Measurements from ENCODE around the gene CTDP1. TPM values are rescaled to one million over a fixed set of nuclear protein-coding genes. Genes with fewer than 3 reads are reported as not detected.
A peak's percentile ranks its signal among the peaks of the same experiment; 100 is the strongest.

The CTDP1 gene
- total RNA-seq, 1 donor from 2014 or later = 9.4 TPM

DNA sequence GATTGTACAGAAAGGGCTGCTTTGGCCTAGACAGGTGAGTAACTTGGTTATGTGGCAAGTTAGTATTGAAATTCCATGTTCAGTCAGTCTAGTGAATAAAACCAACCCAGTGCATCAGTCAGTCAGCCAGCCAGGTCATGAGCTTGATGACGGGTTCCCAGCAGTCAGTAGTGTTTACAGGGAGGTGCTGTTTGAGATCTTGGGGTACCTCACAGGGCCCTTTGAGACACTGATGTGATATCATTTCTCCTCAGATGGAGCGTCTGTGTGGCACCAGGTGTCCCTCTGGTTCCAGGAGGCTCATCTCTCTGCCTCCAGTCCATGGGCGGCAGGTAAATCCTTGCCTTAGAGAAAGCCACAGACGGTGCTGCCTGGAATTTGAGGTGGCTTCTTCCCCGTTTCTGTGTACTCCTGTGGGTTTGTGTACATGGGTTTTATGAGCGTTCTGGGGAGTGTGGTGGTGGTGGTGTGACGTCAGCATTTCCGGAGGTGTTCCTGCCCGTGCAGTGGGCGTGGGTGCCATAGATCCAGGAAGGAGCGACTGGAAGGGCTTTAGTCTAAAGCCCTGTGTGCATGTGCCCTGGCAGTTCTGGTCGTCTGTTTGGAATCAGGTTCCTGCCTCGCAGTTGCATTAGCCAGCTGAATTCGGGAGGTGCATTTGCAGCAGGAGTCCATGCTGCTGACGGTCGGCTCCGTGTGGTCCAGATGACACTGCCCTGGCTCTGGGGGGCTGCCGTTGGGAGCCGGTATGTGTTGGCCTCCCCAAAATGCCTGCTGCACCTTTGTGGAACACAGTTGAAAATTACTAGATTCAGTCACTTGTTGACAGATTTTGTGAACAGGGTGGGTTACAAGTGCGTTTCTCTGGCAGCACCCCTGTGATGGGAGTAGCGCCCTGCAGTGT, 2.1 kb downstream of the CTDP1 start:
- no peak overlapping the region for H3K27ac ChIP-seq (ENCODE audit: low read depth, low read length)
- H3K4me3 ChIP-seq (ENCODE audit: low read length in 3 of 3) = peak overlapping the region in 2 of 3 donors; percentile 86 to 97
- peaks cover 27 to 54% (median 40%) of the 10 kb centered on the region in 3 donors for H3K4me1 ChIP-seq (ENCODE audit: control insufficient read depth in 3 of 3, insufficient read depth in 3 of 3, low read length in 3 of 3)
- H3K9me3 ChIP-seq (ENCODE audit: control insufficient read depth in 3 of 3, low read length in 3 of 3) = no peaks in the 10 kb centered on the region
- peak overlapping the region in 2 of 3 donors; percentile 20 to 98 for H3K9ac ChIP-seq (ENCODE audit: low read depth in 1 of 3, low read length in 3 of 3)
- H3K27me3 ChIP-seq (ENCODE audit: control insufficient read depth in 3 of 3, insufficient read depth in 3 of 3, low read length in 3 of 3) = no peaks in the 10 kb centered on the region
- H3K36me3 ChIP-seq (ENCODE audit: control insufficient read depth in 3 of 3, insufficient read depth in 3 of 3, low read length in 3 of 3) = peaks cover 7 to 10% (median 8%) of the 10 kb centered on the region in 3 donors

- Histone ChIP-seq H3K9me3 (ENCODE audit: control insufficient read depth in 3 of 3, low read length in 3 of 3) (no peaks in the 10 kb centered on the region), H3K27ac (ENCODE audit: low read depth, low read length) (no peak overlapping the region), H3K4me1 (ENCODE audit: control insufficient read depth in 3 of 3, insufficient read depth in 3 of 3, low read length in 3 of 3) (peaks cover 22 to 47% (median 36%) of the 10 kb centered on the region in 3 donors), H3K4me3 (ENCODE audit: low read length in 3 of 3) (no peak overlapping the region), H3K9ac (ENCODE audit: low read depth in 1 of 3, low read length in 3 of 3) (no peak overlapping the region), H3K36me3 (ENCODE audit: control insufficient read depth in 3 of 3, insufficient read depth in 3 of 3, low read length in 3 of 3) (peaks cover 2 to 4% (median 3%) of the 10 kb centered on the region in 3 donors), H3K27me3 (ENCODE audit: control insufficient read depth in 3 of 3, insufficient read depth in 3 of 3, low read length in 3 of 3) (no peaks in the 10 kb centered on the region)
These were observed 2.9 kb downstream of the CTDP1 start for GRCh38 chr18:79682481-79682880.

DNA sequence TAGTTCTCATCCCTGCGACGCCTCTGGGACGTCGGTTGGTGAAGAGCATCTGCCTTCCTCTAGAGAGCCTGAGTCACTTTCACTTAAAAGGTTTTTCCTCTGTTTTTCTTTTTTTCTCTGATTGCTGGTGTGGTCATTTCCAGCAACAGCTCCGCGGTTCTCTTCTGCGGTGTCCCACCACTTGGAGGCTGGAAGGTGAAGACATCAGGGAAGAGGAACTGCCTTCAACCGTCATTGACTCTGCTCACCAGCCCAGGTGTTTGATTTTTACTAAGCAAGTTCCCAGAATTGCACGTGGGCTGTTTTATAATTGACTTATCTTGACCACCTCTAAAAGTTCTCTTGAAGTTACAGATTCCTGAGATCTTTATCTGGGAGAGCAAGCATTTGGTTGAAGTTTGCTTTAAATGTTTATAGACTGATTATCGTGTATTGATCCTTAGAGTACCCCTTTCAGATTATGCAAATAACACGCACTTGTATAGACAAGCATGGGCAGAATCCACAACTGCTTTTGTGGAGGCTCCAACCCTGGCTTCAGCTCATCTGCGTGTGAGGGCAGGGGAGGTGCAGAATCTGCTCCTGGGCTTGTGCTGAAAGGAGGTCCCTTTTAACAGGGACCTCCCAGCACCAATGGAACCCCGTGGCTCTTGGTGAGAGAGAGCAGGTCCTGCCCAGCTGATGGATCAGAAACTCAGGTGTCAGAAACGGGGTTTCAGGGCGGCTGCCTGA, 3.5 kb downstream of the CTDP1 start:
- Histone ChIP-seq H3K36me3 (ENCODE audit: control insufficient read depth in 3 of 3, insufficient read depth in 3 of 3, low read length in 3 of 3) (peaks cover 0 to 3% (median 2%) of the 10 kb centered on the region in 3 donors), H3K9ac (ENCODE audit: low read depth in 1 of 3, low read length in 3 of 3) (no peak overlapping the region), H3K27me3 (ENCODE audit: control insufficient read depth in 3 of 3, insufficient read depth in 3 of 3, low read length in 3 of 3) (no peaks in the 10 kb centered on the region), H3K27ac (ENCODE audit: low read depth, low read length) (no peak overlapping the region), H3K4me3 (ENCODE audit: low read length in 3 of 3) (no peak overlapping the region), H3K4me1 (ENCODE audit: control insufficient read depth in 3 of 3, insufficient read depth in 3 of 3, low read length in 3 of 3) (peaks cover 19 to 41% (median 32%) of the 10 kb centered on the region in 3 donors), H3K9me3 (ENCODE audit: control insufficient read depth in 3 of 3, low read length in 3 of 3) (no peaks in the 10 kb centered on the region)

- H3K27me3 ChIP-seq (ENCODE audit: control insufficient read depth in 3 of 3, insufficient read depth in 3 of 3, low read length in 3 of 3) = no peaks in the 10 kb centered on the region
- peak overlapping the region in 1 of 3 donors; percentile 40 for H3K9ac ChIP-seq (ENCODE audit: low read depth in 1 of 3, low read length in 3 of 3)
- no peak overlapping the region for H3K4me3 ChIP-seq (ENCODE audit: low read length in 3 of 3)
- no peaks in the 10 kb centered on the region for H3K9me3 ChIP-seq (ENCODE audit: control insufficient read depth in 3 of 3, low read length in 3 of 3)
- peaks cover 0 to 3% (median 2%) of the 10 kb centered on the region in 3 donors for H3K36me3 ChIP-seq (ENCODE audit: control insufficient read depth in 3 of 3, insufficient read depth in 3 of 3, low read length in 3 of 3)
- no peak overlapping the region for H3K27ac ChIP-seq (ENCODE audit: low read depth, low read length)
- H3K4me1 ChIP-seq (ENCODE audit: control insufficient read depth in 3 of 3, insufficient read depth in 3 of 3, low read length in 3 of 3) = peaks cover 15 to 36% (median 27%) of the 10 kb centered on the region in 3 donors
These were observed 4.2 kb downstream of the CTDP1 start for GRCh38 chr18:79683626-79684282.

- Histone ChIP-seq H3K27ac (ENCODE audit: low read depth, low read length) (no peak overlapping the region), H3K9me3 (ENCODE audit: control insufficient read depth in 3 of 3, low read length in 3 of 3) (no peaks in the 10 kb centered on the region), H3K9ac (ENCODE audit: low read depth in 1 of 3, low read length in 3 of 3) (peak overlapping the region in 1 of 3 donors; percentile 40), H3K4me3 (ENCODE audit: low read length in 3 of 3) (no peak overlapping the region), H3K4me1 (ENCODE audit: control insufficient read depth in 3 of 3, insufficient read depth in 3 of 3, low read length in 3 of 3) (peaks cover 15 to 36% (median 27%) of the 10 kb centered on the region in 3 donors), H3K36me3 (ENCODE audit: control insufficient read depth in 3 of 3, insufficient read depth in 3 of 3, low read length in 3 of 3) (peaks cover 0 to 3% (median 2%) of the 10 kb centered on the region in 3 donors), H3K27me3 (ENCODE audit: control insufficient read depth in 3 of 3, insufficient read depth in 3 of 3, low read length in 3 of 3) (no peaks in the 10 kb centered on the region)
These were observed 4.7 kb downstream of the CTDP1 start for GRCh38 chr18:79684283-79684631.

DNA sequence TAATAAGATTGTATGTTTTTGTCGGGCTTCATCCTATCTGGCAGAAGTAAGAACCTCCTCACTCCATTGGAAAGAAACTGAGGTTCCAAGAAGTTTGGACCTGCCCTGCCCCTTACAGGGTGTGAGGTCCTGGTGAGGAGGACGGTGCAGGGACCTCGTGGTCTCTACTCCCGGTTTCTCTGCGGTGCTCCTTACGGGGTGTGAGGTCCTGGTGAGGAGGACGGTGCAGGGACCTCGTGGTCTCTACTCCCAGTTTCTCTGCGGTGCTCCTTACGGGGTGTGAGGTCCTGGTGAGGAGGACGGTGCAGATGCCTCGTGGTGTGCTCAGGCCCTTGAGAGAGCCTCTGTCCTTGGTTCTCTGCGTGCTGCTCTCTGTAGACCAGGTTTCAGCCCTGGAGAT, 5.2 kb downstream of the CTDP1 start:
- Histone ChIP-seq H3K27me3 (ENCODE audit: control insufficient read depth in 3 of 3, insufficient read depth in 3 of 3, low read length in 3 of 3) (no peaks in the 10 kb centered on the region), H3K4me3 (ENCODE audit: low read length in 3 of 3) (no peak overlapping the region), H3K27ac (ENCODE audit: low read depth, low read length) (no peak overlapping the region), H3K9ac (ENCODE audit: low read depth in 1 of 3, low read length in 3 of 3) (peak overlapping the region in 1 of 3 donors; percentile 40), H3K4me1 (ENCODE audit: control insufficient read depth in 3 of 3, insufficient read depth in 3 of 3, low read length in 3 of 3) (peaks cover 15 to 36% (median 27%) of the 10 kb centered on the region in 3 donors), H3K36me3 (ENCODE audit: control insufficient read depth in 3 of 3, insufficient read depth in 3 of 3, low read length in 3 of 3) (peaks cover 0 to 3% (median 0%) of the 10 kb centered on the region in 3 donors), H3K9me3 (ENCODE audit: control insufficient read depth in 3 of 3, low read length in 3 of 3) (no peaks in the 10 kb centered on the region)

GRCh38 chr18:79685281-79685680, 5.7 kb downstream of the CTDP1 start:
- peaks cover 0 to 3% (median 0%) of the 10 kb centered on the region in 3 donors for H3K36me3 ChIP-seq (ENCODE audit: control insufficient read depth in 3 of 3, insufficient read depth in 3 of 3, low read length in 3 of 3)
- H3K4me3 ChIP-seq (ENCODE audit: low read length in 3 of 3) = no peak overlapping the region
- H3K4me1 ChIP-seq (ENCODE audit: control insufficient read depth in 3 of 3, insufficient read depth in 3 of 3, low read length in 3 of 3) = peaks cover 14 to 36% (median 26%) of the 10 kb centered on the region in 3 donors
- H3K9me3 ChIP-seq (ENCODE audit: control insufficient read depth in 3 of 3, low read length in 3 of 3) = no peaks in the 10 kb centered on the region
- no peaks in the 10 kb centered on the region for H3K27me3 ChIP-seq (ENCODE audit: control insufficient read depth in 3 of 3, insufficient read depth in 3 of 3, low read length in 3 of 3)
- no peak overlapping the region for H3K27ac ChIP-seq (ENCODE audit: low read depth, low read length)
- no peak overlapping the region for H3K9ac ChIP-seq (ENCODE audit: low read depth in 1 of 3, low read length in 3 of 3)

DNA sequence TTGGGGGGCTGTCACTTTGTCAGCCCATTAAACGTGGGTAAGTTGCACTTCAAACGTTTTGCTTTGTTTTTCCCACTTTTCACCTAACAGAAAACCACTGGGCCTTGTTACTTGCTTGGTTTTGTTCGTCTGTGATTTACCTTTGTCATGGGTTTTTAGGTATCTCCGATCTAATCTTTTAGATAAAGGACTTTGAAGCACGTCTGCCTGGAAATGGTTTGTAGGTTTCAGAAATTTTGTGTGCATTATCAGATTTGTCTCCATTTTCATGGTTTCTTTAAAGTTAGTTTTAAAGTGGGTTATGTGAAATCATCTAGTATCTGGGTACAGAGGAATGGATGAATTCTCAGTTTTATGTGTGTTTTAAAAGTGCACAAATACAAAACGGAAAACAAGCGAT, 6.4 kb downstream of the CTDP1 start:
- Histone ChIP-seq H3K27me3 (ENCODE audit: control insufficient read depth in 3 of 3, insufficient read depth in 3 of 3, low read length in 3 of 3) (no peaks in the 10 kb centered on the region), H3K4me1 (ENCODE audit: control insufficient read depth in 3 of 3, insufficient read depth in 3 of 3, low read length in 3 of 3) (peaks cover 7 to 30% (median 19%) of the 10 kb centered on the region in 3 donors), H3K4me3 (ENCODE audit: low read length in 3 of 3) (no peak overlapping the region), H3K9ac (ENCODE audit: low read depth in 1 of 3, low read length in 3 of 3) (no peak overlapping the region), H3K9me3 (ENCODE audit: control insufficient read depth in 3 of 3, low read length in 3 of 3) (no peaks in the 10 kb centered on the region), H3K27ac (ENCODE audit: low read depth, low read length) (no peak overlapping the region), H3K36me3 (ENCODE audit: control insufficient read depth in 3 of 3, insufficient read depth in 3 of 3, low read length in 3 of 3) (peaks cover 0 to 3% (median 0%) of the 10 kb centered on the region in 3 donors)

DNA sequence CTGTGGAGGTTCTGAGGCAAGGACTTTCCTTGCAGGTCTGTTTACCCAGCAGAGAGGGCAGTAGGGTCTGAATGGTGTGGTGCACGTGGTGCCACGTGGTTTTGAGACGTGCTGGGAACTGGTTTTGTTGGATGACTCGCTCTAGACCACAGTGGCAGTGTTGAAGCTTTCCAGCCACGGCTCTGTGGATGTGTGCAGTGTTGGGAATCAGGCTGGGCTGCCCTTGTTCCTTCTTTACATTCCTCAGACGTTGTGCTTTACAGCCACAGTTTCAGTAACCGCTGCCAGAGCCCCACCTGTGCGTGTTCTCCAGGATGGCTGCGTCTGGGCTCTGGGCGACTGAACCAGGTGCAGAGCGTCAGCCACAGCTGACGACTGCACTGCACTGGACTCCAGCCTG, 8.2 kb downstream of the CTDP1 start:
- H3K4me3 ChIP-seq (ENCODE audit: low read length in 3 of 3) = no peak overlapping the region
- no peaks in the 10 kb centered on the region for H3K9me3 ChIP-seq (ENCODE audit: control insufficient read depth in 3 of 3, low read length in 3 of 3)
- no peak overlapping the region for H3K9ac ChIP-seq (ENCODE audit: low read depth in 1 of 3, low read length in 3 of 3)
- H3K36me3 ChIP-seq (ENCODE audit: control insufficient read depth in 3 of 3, insufficient read depth in 3 of 3, low read length in 3 of 3) = peaks cover 0 to 2% (median 0%) of the 10 kb centered on the region in 3 donors
- H3K27ac ChIP-seq (ENCODE audit: low read depth, low read length) = no peak overlapping the region
- no peaks in the 10 kb centered on the region for H3K27me3 ChIP-seq (ENCODE audit: control insufficient read depth in 3 of 3, insufficient read depth in 3 of 3, low read length in 3 of 3)
- H3K4me1 ChIP-seq (ENCODE audit: control insufficient read depth in 3 of 3, insufficient read depth in 3 of 3, low read length in 3 of 3) = peaks cover 0 to 11% (median 8%) of the 10 kb centered on the region in 3 donors
